NCI-H82 (cell line): ENCODE data around the gene TMEM208.
A peak's percentile ranks its signal among the peaks of the same experiment; 100 is the strongest.

Source experiments
- DNase-seq: peaks from one replicate; lab custom pipeline; 2025; lab: John Stamatoyannopoulos, UW

TMEM208 gene

DNA sequence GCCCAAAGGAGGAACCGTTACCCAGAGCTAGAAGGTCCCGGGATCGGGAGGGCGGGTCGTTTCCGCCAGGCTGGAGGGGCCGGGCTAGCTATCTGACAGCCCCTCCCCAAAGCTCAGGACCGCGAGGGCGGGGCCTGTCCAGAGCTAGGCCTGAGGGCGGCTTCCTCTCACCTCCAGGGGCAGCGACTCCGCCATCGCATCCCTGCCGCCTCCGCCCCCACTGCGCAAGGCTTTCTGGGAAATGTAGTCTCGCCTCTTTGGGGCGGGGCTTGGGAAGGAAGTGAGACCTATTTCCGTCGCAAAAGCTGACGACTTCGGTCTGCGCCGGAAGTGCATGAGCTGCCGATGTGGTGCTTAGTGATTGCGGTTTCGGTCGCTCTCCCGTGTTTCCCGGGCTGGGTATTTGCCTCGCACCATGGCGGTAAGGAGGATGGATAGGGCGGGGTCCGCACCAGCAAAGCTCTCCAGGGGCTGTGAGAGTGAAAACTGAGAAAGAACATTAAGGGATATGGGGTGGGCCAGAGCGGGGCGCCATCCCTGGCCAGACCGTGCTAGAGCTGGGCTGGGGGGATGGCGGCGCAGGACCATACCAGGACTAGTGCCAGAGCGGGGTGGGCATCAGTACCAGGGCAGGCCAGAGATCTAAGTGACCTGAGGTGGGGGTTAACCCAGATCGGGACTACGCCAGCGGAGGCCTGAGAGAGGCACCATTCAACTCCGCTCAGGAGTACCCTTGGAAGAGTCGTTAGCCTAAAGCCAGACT, at the start of gene TMEM208:
Gene TMEM208 (plus strand): TSS at position 327 of the 763 bp plus-strand sequence. CDS start 89 bp downstream, at position 416.
- DNase-seq, result peak; percentile 99

DNA sequence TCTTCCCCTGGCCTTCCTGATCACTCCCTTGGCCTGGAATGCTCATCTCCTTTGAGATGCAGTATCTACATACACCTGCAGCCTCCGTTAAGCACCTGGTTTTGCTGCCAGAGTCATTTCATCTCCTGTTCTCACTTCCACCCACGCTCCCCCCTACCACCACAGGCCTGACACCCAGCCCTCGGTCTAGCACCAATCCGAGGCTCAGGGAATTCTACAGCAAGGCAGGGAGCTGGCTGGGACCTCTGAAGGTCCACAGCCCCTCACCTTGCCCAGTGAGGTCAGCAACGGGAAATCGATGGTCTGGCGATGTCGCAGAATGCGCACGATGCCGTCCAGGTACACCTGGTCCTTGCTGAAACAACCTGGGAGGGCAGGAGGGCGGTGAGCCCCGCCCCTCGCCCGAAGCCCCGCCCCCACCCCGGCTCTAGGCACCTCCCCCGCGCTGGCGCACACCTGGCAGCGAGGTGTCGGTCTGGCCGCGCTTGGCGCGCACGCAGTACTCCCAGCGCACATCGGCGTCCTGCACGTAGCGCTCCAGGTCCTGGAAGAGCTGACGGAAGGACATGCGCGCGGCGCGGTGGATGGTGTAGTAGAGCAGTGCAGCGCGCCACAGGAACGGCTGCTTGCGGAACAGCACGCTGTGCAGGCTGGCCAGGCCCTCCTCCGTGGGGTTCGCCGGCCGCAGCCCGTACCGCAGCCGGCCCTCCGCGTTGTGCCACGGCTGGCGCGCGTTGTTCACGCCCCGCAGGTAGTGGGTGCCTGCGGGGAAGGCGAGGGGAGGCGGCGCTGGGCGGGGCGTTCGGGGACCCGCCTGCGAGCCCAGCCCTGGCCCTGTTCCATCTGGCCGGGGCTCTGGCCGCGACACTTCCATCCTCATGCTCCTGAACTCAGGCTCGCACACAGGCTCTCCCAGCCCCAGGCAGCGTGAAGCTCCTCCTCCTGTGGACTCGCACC, 48.9 kb upstream of the TMEM208 start:
- no peak for DNase-seq

GRCh38 chr16:67179421-67180080, 47.4 kb upstream of the TMEM208 start:
- peak; percentile 32 for DNase-seq

GRCh38 chr16:67180166-67180565, 46.8 kb upstream of the TMEM208 start:
- no peak for DNase-seq

GRCh38 chr16:67181346-67181745, 45.6 kb upstream of the TMEM208 start:
- no peak for DNase-seq

GRCh38 chr16:67182288-67182687, 44.6 kb upstream of the TMEM208 start:
- DNase-seq, result no peak

- no peak for DNase-seq
Measured at GRCh38 chr16:67183284-67183626, 43.7 kb upstream of the TMEM208 start.

GRCh38 chr16:67183627-67184452, 43.1 kb upstream of the TMEM208 start, which contains the start of gene MATCAP1:
Gene MATCAP1, minus strand, starts transcription at chr16:67183963. Its CDS starts 3,353 bp downstream, at chr16:67180610.
- peak; percentile 99 for DNase-seq

DNA sequence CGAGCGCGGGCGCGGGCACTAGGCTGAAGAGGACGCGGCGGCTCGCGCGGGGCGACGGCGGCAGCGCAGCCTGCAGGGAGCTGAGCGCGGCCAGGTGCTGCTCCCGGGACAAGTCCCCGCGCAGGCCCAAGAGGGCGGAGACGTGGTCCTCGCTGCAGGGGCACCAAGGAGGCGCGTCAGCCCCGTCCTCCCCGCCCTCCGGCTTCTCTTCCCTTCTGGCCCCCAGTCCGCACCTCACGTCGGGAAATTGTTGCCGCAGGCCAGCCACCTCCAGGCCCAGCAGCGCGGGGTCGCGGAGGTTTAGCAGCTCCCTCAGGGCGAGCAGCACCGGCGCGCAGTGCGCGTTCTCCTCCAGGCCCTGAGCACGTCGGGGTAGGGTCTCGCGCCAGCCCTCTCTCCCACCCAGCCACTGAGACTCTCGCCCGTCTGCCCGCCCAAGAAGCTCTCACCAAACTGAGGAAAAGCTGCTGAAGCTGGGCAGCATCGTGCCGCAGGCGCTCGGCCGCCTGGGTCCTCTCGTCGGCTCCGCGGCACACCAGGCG, 42.4 kb upstream of the TMEM208 start:
- DNase-seq, result peak; percentile 70

DNA sequence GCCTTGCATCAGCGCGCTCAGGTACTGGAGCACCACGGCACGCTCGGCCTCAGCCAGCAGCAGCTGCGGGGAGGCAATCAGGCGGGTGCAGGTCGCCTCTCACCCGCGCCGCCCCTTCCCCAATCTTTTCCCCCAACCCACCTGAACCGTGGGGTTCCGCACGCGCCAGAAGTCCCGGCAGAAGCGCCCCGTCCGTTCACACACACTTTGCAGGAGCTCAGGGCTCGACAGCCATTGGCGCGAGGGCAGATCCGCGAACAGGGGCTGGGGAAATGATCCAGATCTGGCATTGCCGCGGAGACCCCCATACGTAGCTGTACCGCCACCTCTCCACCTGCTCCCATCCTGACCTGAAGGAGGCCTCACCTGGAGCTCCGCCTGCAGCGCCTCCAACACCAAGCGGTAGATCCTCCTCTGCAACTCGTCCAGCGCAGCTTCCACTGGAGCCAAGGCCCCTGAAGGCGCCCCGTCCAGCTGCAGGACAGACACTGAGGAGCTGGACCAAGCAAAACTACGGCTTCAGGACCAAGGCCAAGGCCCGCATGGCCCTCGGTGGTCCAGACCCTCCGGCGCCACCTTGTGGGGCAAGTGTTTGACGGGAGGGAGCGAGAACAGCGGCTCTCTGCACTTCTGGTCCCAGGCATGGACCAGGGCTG, 41.8 kb upstream of the TMEM208 start:
- DNase-seq, result peak; percentile 89

GRCh38 chr16:67185651-67186134, 41.2 kb upstream of the TMEM208 start:
- no peak for DNase-seq

- no peak for DNase-seq
Measured at GRCh38 chr16:67186550-67186950, 40.4 kb upstream of the TMEM208 start.

DNA sequence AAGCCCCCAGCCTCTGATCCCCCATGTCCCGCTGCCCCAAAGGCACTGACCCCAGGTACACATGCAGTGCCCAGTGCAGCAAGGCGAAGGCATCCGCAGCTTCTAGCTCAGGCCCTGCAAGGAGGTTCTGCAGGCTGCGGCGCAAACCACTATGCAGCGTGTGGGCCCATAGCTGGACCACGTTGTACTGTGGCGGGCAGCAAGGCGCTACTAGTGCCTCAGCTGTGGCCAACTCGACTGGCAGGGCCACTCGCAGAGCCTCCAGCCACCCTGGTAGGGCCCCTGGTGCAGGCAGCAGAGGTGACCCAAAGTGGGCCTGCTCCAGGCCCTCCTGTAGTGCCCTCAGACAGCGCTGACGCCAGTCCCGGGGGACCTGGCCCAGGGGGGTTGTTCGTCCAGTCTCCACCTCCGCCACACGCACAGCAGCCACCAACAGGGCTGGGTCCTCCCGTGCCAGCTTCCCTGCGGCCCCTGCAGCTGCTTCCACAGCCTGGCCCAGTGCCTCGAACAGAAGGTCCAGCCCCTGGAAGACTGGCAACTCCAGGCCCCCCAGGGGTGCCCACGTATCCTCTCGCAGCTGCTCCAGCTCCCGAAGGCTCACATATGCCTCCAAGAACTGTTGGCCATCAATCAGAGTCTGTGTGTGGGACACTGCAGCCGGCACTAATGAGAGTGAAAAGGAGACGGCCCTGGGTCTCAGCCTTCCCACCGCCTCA, 39.6 kb upstream of the TMEM208 start:
- DNase-seq, result no peak

GRCh38 chr16:67188323-67188722, 38.6 kb upstream of the TMEM208 start:
- DNase-seq, result no peak

GRCh38 chr16:67188798-67189197, 38.1 kb upstream of the TMEM208 start:
- no peak for DNase-seq

GRCh38 chr16:67190041-67190440, 36.9 kb upstream of the TMEM208 start, which contains the start of gene EXOC3L1:
Gene EXOC3L1, minus strand, starts transcription at chr16:67190136. Its CDS starts 460 bp downstream, at chr16:67189676.
- DNase-seq, result peak; percentile 23

DNA sequence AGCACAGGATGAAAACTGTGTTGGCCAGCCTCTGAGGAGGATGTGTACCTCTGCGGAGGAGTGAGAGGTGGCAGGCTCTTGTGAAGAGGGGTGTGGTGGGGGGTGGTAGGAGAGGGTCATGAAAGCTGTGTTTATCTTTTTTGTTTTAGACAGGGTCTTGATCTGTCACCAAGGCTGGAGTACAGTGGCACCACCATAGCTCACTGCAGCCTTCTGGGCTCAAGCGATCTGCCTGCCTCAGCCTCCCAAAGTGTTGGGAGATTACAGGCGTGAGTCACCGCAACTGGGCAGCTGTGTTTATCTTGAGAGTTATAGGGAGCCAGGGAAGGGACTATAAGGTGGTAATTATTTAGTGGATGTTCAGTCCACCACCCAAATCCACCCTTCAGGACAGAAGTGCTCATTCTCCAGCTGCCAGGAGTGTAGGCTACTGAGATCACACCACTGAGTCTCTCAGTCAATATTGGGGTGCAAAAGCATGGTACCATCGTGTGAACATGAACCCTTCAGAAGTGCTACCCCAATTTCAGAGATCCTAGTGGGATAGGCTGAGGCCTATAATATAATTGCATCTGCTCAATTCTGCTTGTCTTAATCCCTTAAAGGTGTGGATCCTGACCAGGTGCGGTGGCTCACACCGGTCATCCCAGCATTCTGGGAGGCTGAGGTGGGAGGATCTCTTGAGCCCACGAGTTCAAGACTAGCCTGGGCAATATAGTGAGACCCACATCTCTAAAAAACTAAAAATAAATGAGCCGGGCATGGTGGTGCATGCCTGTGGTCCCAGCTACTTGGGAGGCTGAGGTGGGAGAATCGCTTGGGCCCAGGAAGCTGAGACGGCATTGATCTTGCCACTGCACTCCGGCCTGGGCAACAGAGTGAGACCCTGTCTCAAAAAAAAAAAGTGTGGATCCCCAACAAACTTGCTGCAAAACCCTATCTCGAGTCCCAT, 36.2 kb upstream of the TMEM208 start:
- DNase-seq, result no peak

DNA sequence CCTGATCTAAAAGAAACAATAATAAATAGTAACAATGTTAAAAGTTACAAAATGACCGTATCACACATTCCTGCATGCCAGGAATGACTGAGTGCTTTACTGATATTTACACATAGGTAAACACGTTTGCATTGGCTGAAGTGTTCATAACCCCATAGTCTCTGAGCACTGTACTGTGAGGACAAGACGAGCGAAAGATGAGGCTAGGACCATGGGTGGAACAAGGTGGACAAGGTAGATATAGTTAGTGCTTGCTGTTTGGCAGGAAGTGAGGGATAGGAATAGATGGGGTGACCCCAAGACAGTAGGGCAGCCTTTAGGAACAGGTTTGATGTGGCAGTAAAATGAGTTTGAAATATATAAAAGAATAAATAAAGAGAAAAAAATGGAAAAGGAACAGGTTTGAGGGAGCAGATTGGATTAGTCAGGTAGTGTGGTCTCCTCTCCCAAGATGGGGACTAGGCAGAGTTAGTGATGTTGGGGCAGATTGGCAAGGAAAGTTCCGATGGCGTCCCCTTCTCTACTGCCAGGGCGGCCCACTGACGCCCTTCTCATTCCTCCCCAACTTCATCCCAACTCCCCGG, 35.4 kb upstream of the TMEM208 start:
- DNase-seq, result no peak
